SK-N-SH (cell line): ENCODE measurements around the gene MOBP. TPM values are rescaled to one million over a fixed set of nuclear protein-coding genes. Genes with fewer than 3 reads are reported as not detected.

Experiments
- CTCF ChIA-PET: fragments of 300-600, 350-600 bp; formaldehyde crosslinking; extraction: SDS; loops from one replicate; lab custom pipeline; 2021; lab: Yijun Ruan, JAX
- POLR2A ChIA-PET: fragments of 350-600 bp; sonication (Branson Sonifier 250); formaldehyde crosslinking; extraction: SDS; loops from one replicate; lab custom pipeline; 2020; ENCODE audit warnings: antibody characterized with exemption, inconsistent platforms; lab: Yijun Ruan, JAX
- DNase-seq: peaks from one replicate; pipeline ENCODE4 v3.0.0; 2012
- H2AFZ ChIP-seq: fragments of 200-600 bp; sonication (generic); 2 replicates; pipeline ENCODE4 v1.8.1; 2016; ENCODE audit warnings: antibody characterized with exemption, mild to moderate bottlenecking, low read depth
- H3F3A ChIP-seq: fragments of 200-600 bp; sonication (generic); replicated peaks from 2 replicates; pipeline ENCODE3; 2016; ENCODE audit warnings: antibody characterized with exemption, mild to moderate bottlenecking; ENCODE audit not compliant: insufficient read depth
- H3K27ac ChIP-seq, 2 experiments: fragments of 200-500 bp in 1 of 2; fragments of 200-600 bp in 1 of 2; sonication (Bioruptor generic) in 1 of 2; sonication (generic), shearing (Covaris generic) in 1 of 2; 2 replicates each; pipeline versions ENCODE4 v1.5.1 to v1.6.1; 2014 to 2016; ENCODE audit warnings: low read depth in 2 of 2, inconsistent platforms in 1 of 2, low read length in 1 of 2, mild to moderate bottlenecking in 1 of 2, mixed read lengths in 1 of 2
- H3K27me3 ChIP-seq: fragments of 200-600 bp; sonication (generic), shearing (Covaris generic); 2 replicates; pipeline ENCODE4 v1.6.1; 2016; ENCODE audit warnings: mixed run types; ENCODE audit not compliant: insufficient read depth
- H3K36me3 ChIP-seq, 2 experiments: fragments of 200-500 bp in 1 of 2; fragments of 200-600 bp in 1 of 2; sonication (Bioruptor generic) in 1 of 2; sonication (generic) in 1 of 2; replicated peaks in 1 of 2; 2 replicates each; pipeline versions ENCODE3 to v1.5.1; 2014 to 2016; ENCODE audit warnings: low read length in 1 of 2, mild to moderate bottlenecking in 1 of 2; ENCODE audit not compliant: insufficient read depth in 2 of 2, control insufficient read depth in 1 of 2
- H3K4me1 ChIP-seq, 2 experiments: fragments of 200-500 bp in 1 of 2; fragments of 200-600 bp in 1 of 2; sonication (Bioruptor generic) in 1 of 2; sonication (generic), shearing (Covaris generic) in 1 of 2; 2 replicates each; pipeline versions ENCODE4 v1.5.1 to v1.6.1; 2014 to 2016; ENCODE audit warnings: low read depth in 1 of 2, low read length in 1 of 2, mixed run types in 1 of 2; ENCODE audit not compliant: insufficient read depth in 2 of 2, control insufficient read depth in 1 of 2
- H3K4me2 ChIP-seq: fragments of 200-600 bp; sonication (generic), shearing (Covaris generic); 2 replicates; pipeline ENCODE4 v1.6.1; 2017; ENCODE audit warnings: mixed run types
- H3K4me3 ChIP-seq, 2 experiments: fragments of 200-500 bp in 1 of 2; fragments of 200-600 bp in 1 of 2; sonication (Bioruptor generic) in 1 of 2; sonication (generic), shearing (Covaris generic) in 1 of 2; 2 replicates each; pipeline versions ENCODE4 v1.5.1 to v1.8.1; 2014 to 2016; ENCODE audit warnings: low read depth in 2 of 2, inconsistent platforms in 1 of 2, low read length in 1 of 2, mild to moderate bottlenecking in 1 of 2, mixed read lengths in 1 of 2, moderate library complexity in 1 of 2
- H3K79me2 ChIP-seq: fragments of 200-600 bp; sonication (generic); 2 replicates; pipeline ENCODE4 v1.8.1; 2017; ENCODE audit warnings: mild to moderate bottlenecking; ENCODE audit not compliant: insufficient read depth
- H3K9ac ChIP-seq: fragments of 200-600 bp; sonication (generic); 2 replicates; pipeline ENCODE4 v1.6.1; 2017; ENCODE audit warnings: mixed run types
- H3K9me2 ChIP-seq: fragments of 200-600 bp; sonication (generic); 2 replicates; pipeline ENCODE4 v1.6.1; 2017; ENCODE audit warnings: mixed run types
- H3K9me3 ChIP-seq: fragments of 200-600 bp; sonication (generic); 2 replicates; pipeline ENCODE4 v1.6.1; 2017; ENCODE audit warnings: mixed run types, mild to moderate bottlenecking, moderate library complexity
- H4K20me1 ChIP-seq: fragments of 200-600 bp; sonication (generic); 2 replicates; pipeline ENCODE4 v1.6.1; 2017; ENCODE audit warnings: mild to moderate bottlenecking, mixed run types; ENCODE audit not compliant: insufficient read depth
- CHD2 ChIP-seq: fragments of 150-350 bp; IDR thresholded peaks from 2 replicates; pipeline ENCODE4 v1.6.1; 2018; ENCODE audit warnings: low read length; ENCODE audit not compliant: partially characterized antibody
- ELF1 ChIP-seq: IDR thresholded peaks from 2 replicates; pipeline ENCODE4 v1.4.0; 2012
- EP300 ChIP-seq, 2 experiments: IDR thresholded peaks; 2 replicates each; pipeline versions ENCODE4 v1.4.0 to v1.6.1; 2012; ENCODE audit warnings: borderline replicate concordance in 1 of 2, low read depth in 1 of 2, low read length in 1 of 2
- EZH2phosphoT487 ChIP-seq: fragments of 200-600 bp; sonication (generic); IDR thresholded peaks from 2 replicates; pipeline ENCODE4 v1.6.1; 2017; ENCODE audit warnings: low read depth, mixed run types, mild to moderate bottlenecking, antibody characterized with exemption, moderate library complexity, borderline replicate concordance
- FOSL2 ChIP-seq: IDR thresholded peaks from 2 replicates; pipeline ENCODE4 v1.4.0; 2012; ENCODE audit warnings: low read depth, mild to moderate bottlenecking, moderate library complexity, borderline replicate concordance
- FOXM1 ChIP-seq: IDR thresholded peaks from 2 replicates; pipeline ENCODE4 v1.4.0; 2012; ENCODE audit warnings: low read depth, mild to moderate bottlenecking
- GABPA ChIP-seq: IDR thresholded peaks from 2 replicates; pipeline ENCODE4 v1.4.0; 2012; ENCODE audit warnings: low read depth, mild to moderate bottlenecking
- MEF2A ChIP-seq: IDR thresholded peaks from 2 replicates; pipeline ENCODE4 v1.4.0; 2012; ENCODE audit warnings: low read depth, borderline replicate concordance
- NFIC ChIP-seq: IDR thresholded peaks from 2 replicates; pipeline ENCODE4 v1.4.0; 2012; ENCODE audit warnings: borderline replicate concordance
- NRF1 ChIP-seq: IDR thresholded peaks from 2 replicates; pipeline ENCODE4 v1.6.1; 2012; ENCODE audit warnings: low read depth, mild to moderate bottlenecking, low read length
- POLR2AphosphoS5 ChIP-seq: IDR thresholded peaks from 2 replicates; pipeline ENCODE4 v1.6.1; 2012; ENCODE audit warnings: low read depth, low read length
- RAD21 ChIP-seq: IDR thresholded peaks from 2 replicates; pipeline ENCODE4 v1.6.1; 2012; ENCODE audit warnings: mild to moderate bottlenecking, low read length
- RCOR1 ChIP-seq: fragments of 150-350 bp; IDR thresholded peaks from 2 replicates; pipeline ENCODE4 v1.6.1; 2017; ENCODE audit warnings: antibody characterized with exemption, low read length
- RFX5 ChIP-seq: IDR thresholded peaks from 2 replicates; pipeline ENCODE4 v1.6.1; 2012; ENCODE audit warnings: mild to moderate bottlenecking, improper control_type of control experiment, low read length
- RXRA ChIP-seq: IDR thresholded peaks from 2 replicates; pipeline ENCODE4 v1.4.0; 2012; ENCODE audit warnings: low read depth, mild to moderate bottlenecking, borderline replicate concordance
- SIN3A ChIP-seq: IDR thresholded peaks from 2 replicates; pipeline ENCODE4 v1.6.1; 2012; ENCODE audit warnings: low read depth, mild to moderate bottlenecking, low read length, moderate library complexity, borderline replicate concordance
- TAF1 ChIP-seq: IDR thresholded peaks from 2 replicates; pipeline ENCODE4 v1.6.1; 2012; ENCODE audit warnings: low read depth, mild to moderate bottlenecking, low read length, moderate library complexity, borderline replicate concordance
- TEAD4 ChIP-seq: IDR thresholded peaks from 2 replicates; pipeline ENCODE4 v1.4.0; 2012; ENCODE audit warnings: mild to moderate bottlenecking, borderline replicate concordance; ENCODE audit not compliant: insufficient read depth
- YY1 ChIP-seq: IDR thresholded peaks from 2 replicates; pipeline ENCODE4 v1.4.0; 2012; ENCODE audit warnings: low read depth, mild to moderate bottlenecking
- WGBS: methylation state at CpG from one replicate; pipeline ENCODE4 v1.1.6; 2017; ENCODE audit warnings: low lambda C conversion rate; 5-methylcytosine and 5-hydroxymethylcytosine counted together
- polyA plus RNA-seq, 3 experiments: library from polyadenylated mRNA; depleted of rRNA; stranded (reverse); fragments of >200 nt; gene quantifications; 2 replicates each; pipeline ENCODE4 v1.2.3, GENCODE V29; 2012
- TF ChIP-seq, protein P1 (sequence below): IDR thresholded peaks from 2 replicates; pipeline ENCODE4 v1.4.0; 2012; ENCODE audit warnings: low read depth, borderline replicate concordance
- TF ChIP-seq, protein P2 (sequence below): IDR thresholded peaks from 2 replicates; pipeline ENCODE4 v1.6.1; 2012; ENCODE audit warnings: mild to moderate bottlenecking, low read depth, low read length, moderate library complexity
- TF ChIP-seq, protein P3 (sequence below): IDR thresholded peaks from 2 replicates; pipeline ENCODE4; 2012
- TF ChIP-seq, protein P4 (sequence below): fragments of 200-600 bp; sonication (generic); IDR thresholded peaks from 2 replicates; pipeline ENCODE4 v1.6.1; 2017; ENCODE audit warnings: antibody characterized with exemption, mild to moderate bottlenecking, moderate library complexity
- TF ChIP-seq, protein P5 (sequence below): IDR thresholded peaks from 2 replicates; pipeline ENCODE4 v1.4.0; 2012; ENCODE audit warnings: low read depth
- TF ChIP-seq, protein P6 (sequence below): fragments of 150-350 bp; IDR thresholded peaks from 2 replicates; pipeline ENCODE4 v1.6.1; 2017; ENCODE audit warnings: antibody characterized with exemption, low read length, low read depth, borderline replicate concordance

Gene MOBP
- polyA plus RNA-seq, 1 of the 3 experiments (the other 2 are of a cell fraction): not detected

DNA sequence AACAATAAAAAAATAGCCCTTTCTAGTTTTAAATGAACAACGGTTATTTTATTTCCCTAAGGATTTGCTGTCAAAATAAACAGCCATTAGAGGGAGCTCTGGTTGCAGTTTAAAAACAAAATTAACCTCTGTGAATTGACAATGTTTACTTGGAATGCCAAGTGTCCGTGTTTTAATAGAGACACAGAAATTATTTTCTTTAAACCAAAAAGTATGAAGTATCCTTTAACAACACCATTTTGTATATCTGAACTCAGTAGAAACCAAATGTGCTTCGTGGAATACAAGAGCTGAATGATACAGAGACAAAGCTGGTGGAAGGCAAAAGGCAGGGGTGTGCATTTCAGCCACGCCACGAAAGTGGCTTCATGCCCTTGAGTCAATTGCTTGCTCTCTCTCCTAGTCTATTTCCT is 74.4 kb downstream of the MOBP start:
- Histone ChIP-seq H3K4me1 (no peaks in the 10 kb centered on the region; a peak in 1 of 4 replicates), H3K27me3 (no peaks in the 10 kb centered on the region), H3K9me3 (no peaks in the 10 kb centered on the region), H4K20me1 (no peaks in the 10 kb centered on the region), H3K9me2 (no peaks in the 10 kb centered on the region), H3K36me3 (no peaks in the 10 kb centered on the region), H3K4me2 (no peak overlapping the region), H2AFZ (no peak overlapping the region), H3F3A (no peaks in the 10 kb centered on the region), H3K79me2 (no peaks in the 10 kb centered on the region), H3K9ac (no peak overlapping the region), H3K4me3 (peak overlapping the region in 1 of 2 experiments; percentile 16; a peak in 1 of 4 replicates), H3K27ac (no peak overlapping the region)
- WGBS: 39% methylated on average over 5 of the region's 5 CpGs
- peak; percentile 6 for DNase-seq
- ChIA-PET POLR2A (no interaction called here), CTCF (interaction anchor here (0.6 to 5.6 kb wide), 25 partner anchors 9 to 754 kb away, joined by 3 to 49 read pairs (median 3); no protein-coding TSS in a partner anchor)
- TF ChIP-seq, protein P1, sequence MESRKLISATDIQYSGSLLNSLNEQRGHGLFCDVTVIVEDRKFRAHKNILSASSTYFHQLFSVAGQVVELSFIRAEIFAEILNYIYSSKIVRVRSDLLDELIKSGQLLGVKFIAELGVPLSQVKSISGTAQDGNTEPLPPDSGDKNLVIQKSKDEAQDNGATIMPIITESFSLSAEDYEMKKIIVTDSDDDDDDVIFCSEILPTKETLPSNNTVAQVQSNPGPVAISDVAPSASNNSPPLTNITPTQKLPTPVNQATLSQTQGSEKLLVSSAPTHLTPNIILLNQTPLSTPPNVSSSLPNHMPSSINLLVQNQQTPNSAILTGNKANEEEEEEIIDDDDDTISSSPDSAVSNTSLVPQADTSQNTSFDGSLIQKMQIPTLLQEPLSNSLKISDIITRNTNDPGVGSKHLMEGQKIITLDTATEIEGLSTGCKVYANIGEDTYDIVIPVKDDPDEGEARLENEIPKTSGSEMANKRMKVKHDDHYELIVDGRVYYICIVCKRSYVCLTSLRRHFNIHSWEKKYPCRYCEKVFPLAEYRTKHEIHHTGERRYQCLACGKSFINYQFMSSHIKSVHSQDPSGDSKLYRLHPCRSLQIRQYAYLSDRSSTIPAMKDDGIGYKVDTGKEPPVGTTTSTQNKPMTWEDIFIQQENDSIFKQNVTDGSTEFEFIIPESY: no peak
- no peak for TF ChIP-seq NRF1
- TF ChIP-seq EZH2phosphoT487: no peak
- TF ChIP-seq TEAD4: no peak
- TF ChIP-seq, protein P2, sequence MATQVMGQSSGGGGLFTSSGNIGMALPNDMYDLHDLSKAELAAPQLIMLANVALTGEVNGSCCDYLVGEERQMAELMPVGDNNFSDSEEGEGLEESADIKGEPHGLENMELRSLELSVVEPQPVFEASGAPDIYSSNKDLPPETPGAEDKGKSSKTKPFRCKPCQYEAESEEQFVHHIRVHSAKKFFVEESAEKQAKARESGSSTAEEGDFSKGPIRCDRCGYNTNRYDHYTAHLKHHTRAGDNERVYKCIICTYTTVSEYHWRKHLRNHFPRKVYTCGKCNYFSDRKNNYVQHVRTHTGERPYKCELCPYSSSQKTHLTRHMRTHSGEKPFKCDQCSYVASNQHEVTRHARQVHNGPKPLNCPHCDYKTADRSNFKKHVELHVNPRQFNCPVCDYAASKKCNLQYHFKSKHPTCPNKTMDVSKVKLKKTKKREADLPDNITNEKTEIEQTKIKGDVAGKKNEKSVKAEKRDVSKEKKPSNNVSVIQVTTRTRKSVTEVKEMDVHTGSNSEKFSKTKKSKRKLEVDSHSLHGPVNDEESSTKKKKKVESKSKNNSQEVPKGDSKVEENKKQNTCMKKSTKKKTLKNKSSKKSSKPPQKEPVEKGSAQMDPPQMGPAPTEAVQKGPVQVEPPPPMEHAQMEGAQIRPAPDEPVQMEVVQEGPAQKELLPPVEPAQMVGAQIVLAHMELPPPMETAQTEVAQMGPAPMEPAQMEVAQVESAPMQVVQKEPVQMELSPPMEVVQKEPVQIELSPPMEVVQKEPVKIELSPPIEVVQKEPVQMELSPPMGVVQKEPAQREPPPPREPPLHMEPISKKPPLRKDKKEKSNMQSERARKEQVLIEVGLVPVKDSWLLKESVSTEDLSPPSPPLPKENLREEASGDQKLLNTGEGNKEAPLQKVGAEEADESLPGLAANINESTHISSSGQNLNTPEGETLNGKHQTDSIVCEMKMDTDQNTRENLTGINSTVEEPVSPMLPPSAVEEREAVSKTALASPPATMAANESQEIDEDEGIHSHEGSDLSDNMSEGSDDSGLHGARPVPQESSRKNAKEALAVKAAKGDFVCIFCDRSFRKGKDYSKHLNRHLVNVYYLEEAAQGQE: no peak
- no peak for TF ChIP-seq FOXM1
- TF ChIP-seq, protein P3, sequence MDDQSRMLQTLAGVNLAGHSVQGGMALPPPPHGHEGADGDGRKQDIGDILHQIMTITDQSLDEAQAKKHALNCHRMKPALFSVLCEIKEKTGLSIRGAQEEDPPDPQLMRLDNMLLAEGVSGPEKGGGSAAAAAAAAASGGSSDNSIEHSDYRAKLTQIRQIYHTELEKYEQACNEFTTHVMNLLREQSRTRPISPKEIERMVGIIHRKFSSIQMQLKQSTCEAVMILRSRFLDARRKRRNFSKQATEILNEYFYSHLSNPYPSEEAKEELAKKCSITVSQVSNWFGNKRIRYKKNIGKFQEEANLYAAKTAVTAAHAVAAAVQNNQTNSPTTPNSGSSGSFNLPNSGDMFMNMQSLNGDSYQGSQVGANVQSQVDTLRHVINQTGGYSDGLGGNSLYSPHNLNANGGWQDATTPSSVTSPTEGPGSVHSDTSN: no peak
- TF ChIP-seq RAD21: peak; percentile 71
- no peak for TF ChIP-seq RFX5
- TF ChIP-seq CHD2: no peak
- TF ChIP-seq MEF2A: no peak
- no peak for TF ChIP-seq FOSL2
- TF ChIP-seq, protein P4, sequence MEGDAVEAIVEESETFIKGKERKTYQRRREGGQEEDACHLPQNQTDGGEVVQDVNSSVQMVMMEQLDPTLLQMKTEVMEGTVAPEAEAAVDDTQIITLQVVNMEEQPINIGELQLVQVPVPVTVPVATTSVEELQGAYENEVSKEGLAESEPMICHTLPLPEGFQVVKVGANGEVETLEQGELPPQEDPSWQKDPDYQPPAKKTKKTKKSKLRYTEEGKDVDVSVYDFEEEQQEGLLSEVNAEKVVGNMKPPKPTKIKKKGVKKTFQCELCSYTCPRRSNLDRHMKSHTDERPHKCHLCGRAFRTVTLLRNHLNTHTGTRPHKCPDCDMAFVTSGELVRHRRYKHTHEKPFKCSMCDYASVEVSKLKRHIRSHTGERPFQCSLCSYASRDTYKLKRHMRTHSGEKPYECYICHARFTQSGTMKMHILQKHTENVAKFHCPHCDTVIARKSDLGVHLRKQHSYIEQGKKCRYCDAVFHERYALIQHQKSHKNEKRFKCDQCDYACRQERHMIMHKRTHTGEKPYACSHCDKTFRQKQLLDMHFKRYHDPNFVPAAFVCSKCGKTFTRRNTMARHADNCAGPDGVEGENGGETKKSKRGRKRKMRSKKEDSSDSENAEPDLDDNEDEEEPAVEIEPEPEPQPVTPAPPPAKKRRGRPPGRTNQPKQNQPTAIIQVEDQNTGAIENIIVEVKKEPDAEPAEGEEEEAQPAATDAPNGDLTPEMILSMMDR: peak; percentile 71
- no peak for TF ChIP-seq RCOR1
- no peak for TF ChIP-seq SIN3A
- TF ChIP-seq ELF1: no peak
- no peak for TF ChIP-seq TAF1
- no peak for TF ChIP-seq YY1
- TF ChIP-seq EP300 (IDR thresholded peaks at IDR 0.05; ENCODE audit: borderline replicate concordance in 1 of 2, low read depth in 1 of 2, low read length in 1 of 2): no peak
- TF ChIP-seq, protein P5, sequence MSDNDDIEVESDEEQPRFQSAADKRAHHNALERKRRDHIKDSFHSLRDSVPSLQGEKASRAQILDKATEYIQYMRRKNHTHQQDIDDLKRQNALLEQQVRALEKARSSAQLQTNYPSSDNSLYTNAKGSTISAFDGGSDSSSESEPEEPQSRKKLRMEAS: no peak
- no peak for TF ChIP-seq GABPA
- TF ChIP-seq NFIC: no peak
- TF ChIP-seq RXRA: no peak
- TF ChIP-seq, protein P6, sequence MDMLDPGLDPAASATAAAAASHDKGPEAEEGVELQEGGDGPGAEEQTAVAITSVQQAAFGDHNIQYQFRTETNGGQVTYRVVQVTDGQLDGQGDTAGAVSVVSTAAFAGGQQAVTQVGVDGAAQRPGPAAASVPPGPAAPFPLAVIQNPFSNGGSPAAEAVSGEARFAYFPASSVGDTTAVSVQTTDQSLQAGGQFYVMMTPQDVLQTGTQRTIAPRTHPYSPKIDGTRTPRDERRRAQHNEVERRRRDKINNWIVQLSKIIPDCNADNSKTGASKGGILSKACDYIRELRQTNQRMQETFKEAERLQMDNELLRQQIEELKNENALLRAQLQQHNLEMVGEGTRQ: no peak
- TF ChIP-seq POLR2AphosphoS5: no peak
